ENCODE data around the gene LSMEM2. TPM values are rescaled to one million over a fixed set of nuclear protein-coding genes. Genes with fewer than 3 reads are reported as not detected.

The LSMEM2 gene
- polyA plus RNA-seq, 1 experiment = not detected

GRCh38 chr3:50324351-50325112 is 45.6 kb downstream of the LSMEM2 start:
- ChIA-PET POLR2A (no interaction called here), CTCF (interaction anchor here (0.6 to 3.0 kb wide), 30 partner anchors 9 to 218 kb away, joined by 3 to 32 read pairs (median 4); partner anchors contain the start of genes HYAL3, LSMEM2 and NAA80)
- Histone ChIP-seq H3K4me3 (ENCODE audit: low read depth, low read length) (no peak overlapping the region), H3K27me3 (ENCODE audit: control insufficient read depth, insufficient read depth, low read length) (no peaks in the 10 kb centered on the region), H3K36me3 (ENCODE audit: control insufficient read depth, insufficient read depth, low read length) (peaks cover 5% of the 10 kb centered on the region)
- no peak for DNase-seq (ENCODE audit: low read depth)
- TF ChIP-seq CTCF (IDR thresholded peaks at IDR 0.05; ENCODE audit: insufficient read depth, low read depth, low read length) = peak; percentile 94

- Histone ChIP-seq H3K27me3 (ENCODE audit: control insufficient read depth, insufficient read depth, low read length) (no peaks in the 10 kb centered on the region), H3K36me3 (ENCODE audit: control insufficient read depth, insufficient read depth, low read length) (peaks cover 7% of the 10 kb centered on the region), H3K4me3 (ENCODE audit: low read depth, low read length) (no peak overlapping the region)
- ChIA-PET POLR2A (no interaction called here), CTCF (interaction anchor here (0.6 to 3.0 kb wide), 17 partner anchors 10 to 204 kb away, joined by 3 to 32 read pairs (median 4); partner anchors contain the start of genes HYAL3 and NAA80)
- TF ChIP-seq CTCF (IDR thresholded peaks at IDR 0.05; ENCODE audit: insufficient read depth, low read depth, low read length) = no peak
- no peak for DNase-seq (ENCODE audit: low read depth)
Measured at GRCh38 chr3:50325113-50325480, 46.2 kb downstream of the LSMEM2 start.

GRCh38 chr3:50325497-50326181 is 46.8 kb downstream of the LSMEM2 start:
- Histone ChIP-seq H3K27me3 (ENCODE audit: control insufficient read depth, insufficient read depth, low read length) (no peaks in the 10 kb centered on the region), H3K4me3 (ENCODE audit: low read depth, low read length) (no peak overlapping the region), H3K36me3 (ENCODE audit: control insufficient read depth, insufficient read depth, low read length) (peaks cover 12% of the 10 kb centered on the region)
- DNase-seq (ENCODE audit: low read depth) = no peak
- no peak for TF ChIP-seq CTCF (IDR thresholded peaks at IDR 0.05; ENCODE audit: insufficient read depth, low read depth, low read length)
- CTCF ChIA-PET = interaction anchor here (0.8 to 3.0 kb wide), 6 partner anchors 10 to 132 kb away, joined by 3 to 32 read pairs (median 14); no protein-coding TSS in a partner anchor
- POLR2A ChIA-PET = no interaction called here

GRCh38 chr3:50326182-50326541 is 47.3 kb downstream of the LSMEM2 start:
- DNase-seq (ENCODE audit: low read depth) = no peak
- ChIA-PET POLR2A (no interaction called here), CTCF (interaction anchor here (0.9 kb wide), 1 partner anchor 133 kb away, joined by 3 read pairs; no protein-coding TSS in a partner anchor)
- Histone ChIP-seq H3K36me3 (ENCODE audit: control insufficient read depth, insufficient read depth, low read length) (peaks cover 16% of the 10 kb centered on the region), H3K27me3 (ENCODE audit: control insufficient read depth, insufficient read depth, low read length) (no peaks in the 10 kb centered on the region), H3K4me3 (ENCODE audit: low read depth, low read length) (no peak overlapping the region)
- TF ChIP-seq CTCF (IDR thresholded peaks at IDR 0.05; ENCODE audit: insufficient read depth, low read depth, low read length) = no peak

- Histone ChIP-seq H3K4me3 (ENCODE audit: low read depth, low read length) (peak overlapping the region; percentile 72), H3K27me3 (ENCODE audit: control insufficient read depth, insufficient read depth, low read length) (no peaks in the 10 kb centered on the region), H3K36me3 (ENCODE audit: control insufficient read depth, insufficient read depth, low read length) (peaks cover 26% of the 10 kb centered on the region)
- no peak for TF ChIP-seq CTCF (IDR thresholded peaks at IDR 0.05; ENCODE audit: insufficient read depth, low read depth, low read length)
- no peak for DNase-seq (ENCODE audit: low read depth)
- CTCF ChIA-PET = interaction anchor here (1.6 to 2.1 kb wide), 4 partner anchors 10 to 133 kb away, joined by 5 to 11 read pairs (median 6); partner anchors contain the start of gene SEMA3B
- POLR2A ChIA-PET = interaction anchor here (1.6 kb wide), 1 partner anchor 10 kb away, joined by 5 read pairs; no protein-coding TSS in a partner anchor
Measured at GRCh38 chr3:50327129-50327528, 48.2 kb downstream of the LSMEM2 start.
